Activated naive CD4-positive, alpha-beta T cell treated with anti-CD3 and anti-CD28 coated beads, Interleukin-2, amount 50 U/mL, for 16 hours (primary cell): Measurements from ENCODE around the gene GCLC.
"Not testable (repeated sequence)": the region's sequence is repeated elsewhere in the genome, so short reads cannot be mapped to it uniquely, and the experiment has no call there.

Source experiments
- DNase-seq: peaks from one replicate; pipeline ENCODE4 v3.0.0-alpha.2; 2020

Gene GCLC

DNA sequence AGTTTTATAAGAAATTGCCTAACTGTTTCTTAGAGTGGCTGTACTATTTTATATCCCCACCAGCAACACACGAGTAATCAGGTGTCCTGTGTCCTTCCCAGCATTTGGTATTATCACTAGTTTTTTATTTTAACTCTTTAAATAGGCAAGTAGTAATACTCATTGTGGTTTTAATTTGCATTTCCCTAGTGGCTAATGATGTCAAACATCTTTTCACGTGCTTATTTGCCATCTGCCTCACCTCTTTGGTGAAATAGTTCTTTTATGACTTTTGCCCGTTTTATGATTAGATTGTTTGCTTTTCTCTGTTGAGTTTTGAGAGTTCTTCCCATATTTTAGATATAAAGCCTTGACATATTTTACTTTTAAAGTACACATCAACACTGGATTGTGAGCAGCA lies 57.8 kb downstream of the GCLC start:
- no peak for DNase-seq

DNA sequence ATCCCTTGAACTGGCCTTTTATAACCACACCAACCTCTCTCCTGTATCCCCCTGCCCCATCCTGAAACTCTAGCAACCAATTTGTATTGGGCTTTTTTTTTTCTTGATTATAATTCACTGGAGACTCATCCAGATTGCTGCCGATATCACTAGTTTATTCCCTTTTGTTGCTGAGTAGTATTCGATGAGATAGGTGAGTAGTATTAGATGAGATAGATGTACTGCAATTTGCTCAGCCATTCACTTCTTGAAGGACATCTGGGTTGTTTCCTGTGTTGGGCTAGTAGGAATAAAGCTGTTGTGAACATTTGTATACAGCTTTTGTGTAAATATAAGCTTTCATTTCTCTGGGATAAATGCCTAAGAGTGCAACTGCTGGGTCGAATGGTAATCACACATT lies 58.2 kb downstream of the GCLC start:
- DNase-seq: no peak

DNA sequence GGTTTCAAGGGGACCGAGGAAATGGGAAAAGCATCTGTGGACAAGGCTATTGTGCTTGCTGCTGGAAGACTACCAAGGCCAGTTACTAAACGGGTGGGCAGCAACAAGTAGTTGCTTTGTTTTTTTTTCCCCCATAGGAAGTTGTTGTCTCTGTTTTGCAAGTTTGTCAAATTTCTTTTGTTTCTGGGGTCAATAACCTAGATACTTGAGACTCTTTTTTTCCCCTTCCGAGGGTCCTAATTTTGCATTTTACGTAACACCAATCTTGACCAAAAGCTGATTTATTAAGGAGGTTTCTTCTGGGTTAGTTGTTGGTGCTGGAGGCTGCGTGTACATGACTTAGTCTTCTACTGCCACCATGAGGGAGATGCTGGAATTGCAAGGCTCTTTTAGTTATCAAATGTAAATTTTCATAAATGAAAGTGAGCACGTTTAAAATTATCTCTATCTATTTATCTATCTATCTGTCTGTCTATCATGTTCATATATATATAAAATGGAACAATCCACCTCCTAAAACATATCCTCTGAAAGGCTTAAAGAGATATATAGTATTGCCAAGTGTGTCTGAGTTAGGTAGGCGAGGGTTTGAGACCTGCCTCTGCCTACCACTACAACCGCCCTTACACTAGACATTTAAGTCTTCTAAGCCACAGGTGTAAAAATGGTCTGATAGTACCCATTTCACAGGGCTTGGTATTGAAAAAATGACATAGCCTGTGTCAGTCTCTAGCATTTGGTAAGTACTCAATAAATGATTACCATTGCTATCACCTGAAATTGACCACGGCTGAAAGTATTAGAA lies 60.2 kb downstream of the GCLC start:
- peak; percentile 68 for DNase-seq

DNA sequence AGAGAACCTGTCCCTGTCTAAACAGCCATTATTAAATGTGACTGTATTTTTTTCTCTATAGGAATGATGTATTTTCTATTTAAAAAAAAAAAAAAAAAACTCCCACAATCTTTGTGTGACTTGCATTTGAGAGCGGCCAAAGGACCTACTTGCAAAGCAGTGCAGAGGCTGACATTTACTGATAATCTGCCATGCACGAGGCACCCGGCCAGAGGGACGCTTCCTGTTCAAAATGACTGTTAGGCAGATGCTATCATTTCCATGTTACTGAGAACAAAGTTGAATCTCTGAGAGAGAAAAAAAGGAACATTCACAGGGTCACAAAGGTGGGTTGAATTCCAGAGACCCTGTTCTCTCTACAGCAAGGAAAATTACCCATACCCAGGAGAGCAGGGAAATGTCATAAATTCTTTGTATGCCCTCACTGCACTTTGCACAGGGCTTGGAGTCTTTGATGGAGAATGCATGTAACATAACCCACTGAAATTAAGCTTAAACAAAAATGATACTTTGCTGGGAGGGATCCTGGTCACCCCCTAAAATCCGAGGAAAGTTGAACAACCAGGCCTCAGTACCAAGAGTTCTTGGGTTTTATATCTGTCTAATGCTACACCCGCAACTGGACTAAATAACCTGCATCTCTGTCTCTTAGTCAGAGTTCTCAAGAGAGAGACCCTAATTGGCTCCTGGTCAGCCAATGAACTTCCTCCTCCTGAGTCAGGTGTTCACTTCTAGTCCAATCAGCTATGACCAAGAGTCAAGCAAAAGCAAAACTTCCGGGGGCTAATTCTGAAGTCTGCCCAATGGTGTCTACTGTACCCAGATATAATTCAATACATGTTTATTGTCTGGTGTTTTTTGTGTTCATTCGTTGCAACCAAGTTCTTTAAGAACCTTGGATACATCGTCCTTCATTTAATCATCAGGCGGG lies 61.2 kb downstream of the GCLC start:
- DNase-seq: no peak

DNA sequence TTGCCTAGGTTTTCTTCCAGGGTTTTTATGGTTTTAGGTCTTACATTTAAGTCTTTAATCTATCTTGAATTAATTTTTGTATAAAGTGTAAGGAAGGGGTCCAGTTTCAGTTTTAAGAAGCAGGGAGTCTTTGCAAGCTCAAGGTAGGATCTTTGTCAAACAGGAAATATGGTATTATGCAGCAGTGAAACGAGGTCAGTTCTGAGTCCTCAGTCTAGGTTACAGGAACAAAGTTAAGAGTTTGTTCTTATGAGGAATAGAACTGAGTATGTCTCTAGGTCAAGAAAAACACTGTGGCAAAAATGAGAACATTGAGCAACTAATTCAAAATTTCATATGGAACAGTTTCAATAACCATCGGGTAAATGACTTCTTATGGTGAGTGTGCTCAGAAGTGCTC lies 63.6 kb downstream of the GCLC start:
- DNase-seq: no peak

DNA sequence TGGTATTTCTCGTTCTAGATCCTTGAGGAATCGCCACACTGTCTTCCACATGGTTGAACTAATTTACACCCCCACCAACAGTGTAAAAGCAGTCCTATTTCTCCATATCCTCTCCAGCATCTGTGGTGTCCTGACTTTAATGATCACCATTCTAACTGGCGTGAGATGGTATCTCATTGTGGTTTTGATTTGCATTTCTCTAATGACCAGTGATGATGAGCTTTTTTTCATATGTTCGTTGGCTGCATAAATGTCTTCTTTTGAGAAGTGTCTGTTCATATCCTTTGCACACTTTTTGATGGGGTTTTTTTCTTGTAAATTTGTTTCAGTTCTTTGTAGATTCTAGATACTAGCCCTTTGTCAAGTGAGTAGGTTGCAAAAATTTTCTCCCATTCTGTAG lies 64.1 kb downstream of the GCLC start:
- not testable (repeated sequence) for DNase-seq

DNA sequence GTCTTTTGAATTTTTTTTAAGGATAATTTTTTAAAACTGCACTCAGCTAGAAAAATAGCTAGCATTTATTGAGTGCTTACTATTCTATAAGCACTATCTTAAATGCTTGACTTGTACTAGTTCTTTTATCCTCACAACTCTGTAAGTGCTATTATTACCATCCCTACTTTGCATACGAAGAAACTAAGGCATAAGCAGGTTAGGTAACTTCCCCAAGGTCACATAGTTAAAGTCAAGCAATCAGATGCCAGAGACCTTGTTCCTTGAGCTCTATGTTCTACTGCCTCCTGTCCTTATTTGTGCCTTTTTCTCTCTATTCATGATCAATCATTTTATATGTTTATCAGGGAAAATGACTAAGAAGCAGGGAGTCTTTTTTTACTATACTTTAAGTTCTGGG lies 65.0 kb downstream of the GCLC start:
- no peak for DNase-seq

DNA sequence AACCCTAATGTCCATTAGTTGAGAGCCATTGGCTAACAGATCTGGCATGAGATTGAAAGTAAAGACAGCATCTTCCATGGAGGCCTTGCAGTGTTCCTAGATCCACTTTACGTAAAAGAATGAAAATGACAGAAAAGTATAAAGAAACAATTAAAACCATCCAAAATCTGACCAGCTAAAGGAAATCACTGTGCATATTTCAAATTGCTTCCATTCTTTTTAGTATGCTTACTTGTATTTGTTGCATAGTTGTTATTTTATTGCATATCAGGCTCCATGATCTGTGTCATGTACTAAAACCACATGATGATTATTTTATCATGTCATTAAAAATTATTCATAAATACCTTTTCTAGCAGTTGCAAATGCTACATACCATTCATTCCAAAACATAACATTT lies 67.9 kb downstream of the GCLC start:
- no peak for DNase-seq

DNA sequence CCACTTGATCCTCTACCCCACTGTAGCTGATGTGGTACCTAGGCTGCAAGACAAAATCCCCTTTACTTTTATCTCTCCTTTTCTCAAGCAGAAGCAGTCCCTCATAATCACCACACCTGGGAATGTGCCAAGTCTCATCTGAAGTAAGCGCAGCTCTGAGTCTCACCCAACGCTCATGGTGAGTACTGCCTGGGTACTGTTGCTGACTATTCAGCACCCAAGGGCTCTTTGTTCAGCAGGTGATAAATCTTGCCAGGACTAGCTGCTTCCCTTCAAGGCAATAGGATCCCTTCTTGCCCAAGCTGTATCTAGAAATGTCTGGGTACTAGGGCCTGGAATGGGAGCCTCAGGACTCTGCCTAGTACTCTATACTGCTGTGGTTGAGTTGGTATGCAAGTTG lies 70.9 kb downstream of the GCLC start:
- no peak for DNase-seq

DNA sequence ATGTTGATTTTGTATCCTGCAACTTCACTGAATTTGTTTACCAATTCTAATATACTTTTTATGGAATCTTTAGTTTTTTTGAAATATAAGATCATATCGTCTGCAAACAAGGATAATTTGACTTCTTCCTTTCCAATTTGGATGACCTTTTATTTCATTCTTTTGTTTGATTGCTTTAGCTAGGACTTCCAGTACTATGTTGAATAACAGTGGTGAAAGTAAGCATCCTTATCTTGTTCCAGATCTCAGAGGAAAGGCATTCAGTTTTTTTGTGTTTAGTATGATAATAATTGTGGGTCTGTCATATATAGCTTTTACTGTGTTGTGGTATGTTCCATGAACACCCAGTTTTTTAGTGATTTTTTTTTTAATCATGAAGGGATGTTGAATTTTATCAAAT lies 75.7 kb downstream of the GCLC start:
- DNase-seq: no peak

DNA sequence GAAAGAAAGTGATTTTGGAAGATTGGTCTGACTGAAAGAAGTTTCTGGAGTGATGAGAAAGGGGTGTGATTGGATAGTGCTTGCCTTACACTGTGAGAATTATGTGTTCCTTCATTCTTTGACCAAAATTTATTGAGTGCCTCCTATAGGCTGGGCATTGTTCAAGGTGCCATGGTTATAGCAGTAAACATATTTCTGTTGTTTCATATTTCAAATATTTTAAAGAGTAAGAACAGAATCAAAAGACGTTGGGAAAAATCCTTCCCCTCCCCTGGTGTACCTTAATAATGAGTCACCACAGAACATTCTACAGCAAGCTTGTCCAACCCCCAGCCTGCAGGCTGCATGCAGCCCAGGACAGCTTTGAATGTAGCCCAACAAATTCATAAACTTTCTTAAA lies 78.6 kb downstream of the GCLC start:
- no peak for DNase-seq

DNA sequence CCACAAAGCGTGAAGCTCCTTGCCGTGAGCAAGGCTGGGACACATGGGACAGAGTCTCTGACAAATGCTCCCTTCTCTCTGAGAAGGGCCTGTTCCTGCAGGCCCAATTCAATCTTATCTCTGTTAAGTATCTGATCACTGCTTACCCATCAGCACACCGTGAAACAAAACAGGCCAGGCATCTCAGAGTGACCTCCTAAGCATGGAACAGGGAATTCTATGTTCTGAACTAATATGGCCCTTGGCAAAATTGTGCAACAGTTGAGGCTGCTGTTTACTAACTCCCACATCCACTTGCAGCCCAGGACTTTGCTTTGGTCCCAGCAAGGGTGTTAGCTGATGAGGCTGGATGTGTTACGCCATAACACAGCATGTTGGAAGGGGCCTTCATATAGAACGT lies 79.2 kb downstream of the GCLC start:
- no peak for DNase-seq

DNA sequence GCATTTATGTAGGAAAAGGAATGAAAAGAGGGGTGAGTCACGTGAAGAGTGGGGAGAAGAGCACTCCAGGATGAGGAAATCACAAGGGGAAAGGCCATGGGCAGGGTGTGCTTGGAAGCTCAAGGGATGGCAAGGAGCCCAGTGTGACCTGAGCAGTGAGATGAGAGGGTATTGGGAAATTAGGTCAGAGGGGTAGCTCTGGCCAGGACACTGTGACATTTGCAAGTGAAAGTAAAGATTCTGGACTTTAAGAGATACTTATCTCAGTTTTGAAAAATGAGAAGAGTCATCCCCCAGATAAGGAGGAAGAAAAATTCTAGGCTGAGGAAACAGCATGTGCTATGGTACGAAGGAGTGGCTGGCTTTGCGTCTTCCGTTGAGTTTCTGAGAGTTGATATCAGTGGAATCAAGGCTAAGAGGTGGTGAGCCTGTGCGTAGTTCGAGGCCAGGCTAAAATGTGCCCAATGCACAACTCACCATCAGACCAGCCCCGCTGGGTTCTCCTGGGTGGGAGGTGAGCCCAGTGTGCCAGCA lies 79.9 kb downstream of the GCLC start:
- no peak for DNase-seq

DNA sequence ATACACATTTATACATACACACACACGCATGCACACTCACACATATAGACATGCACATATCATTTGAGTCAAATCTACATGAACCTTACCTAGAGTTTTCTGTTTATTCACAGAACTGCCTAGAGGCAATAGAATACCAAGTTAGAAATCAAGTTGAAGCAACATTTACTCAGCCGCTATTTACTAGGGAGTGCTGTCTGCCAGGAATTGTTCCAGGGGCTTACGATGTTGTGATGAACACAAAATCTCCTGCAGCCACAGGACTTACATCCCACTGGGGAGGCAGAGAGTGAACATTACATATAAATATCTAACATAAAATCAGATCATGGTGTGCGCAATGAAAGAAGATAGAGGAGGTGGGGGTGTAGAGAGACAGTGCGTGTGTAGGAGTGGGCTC lies 80.4 kb downstream of the GCLC start:
- DNase-seq: no peak

DNA sequence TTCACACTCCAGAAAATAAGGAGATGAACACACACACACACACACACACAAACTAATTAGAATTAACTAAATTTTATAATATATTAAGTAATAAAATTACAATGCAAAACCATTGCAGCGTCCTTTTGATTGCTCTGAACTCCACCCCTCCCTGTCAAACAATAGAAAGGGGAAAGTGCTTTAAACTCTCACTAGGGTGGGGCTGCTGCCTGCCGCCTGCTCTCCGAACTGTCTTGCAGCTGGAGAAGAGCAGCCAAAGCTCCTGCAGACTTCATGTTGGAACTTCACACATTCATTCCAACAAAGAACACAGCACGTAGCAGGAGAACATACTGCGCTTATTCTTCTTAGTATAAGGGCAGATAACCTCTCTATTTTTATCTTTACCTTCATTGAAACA lies 83.2 kb downstream of the GCLC start:
- DNase-seq: no peak

DNA sequence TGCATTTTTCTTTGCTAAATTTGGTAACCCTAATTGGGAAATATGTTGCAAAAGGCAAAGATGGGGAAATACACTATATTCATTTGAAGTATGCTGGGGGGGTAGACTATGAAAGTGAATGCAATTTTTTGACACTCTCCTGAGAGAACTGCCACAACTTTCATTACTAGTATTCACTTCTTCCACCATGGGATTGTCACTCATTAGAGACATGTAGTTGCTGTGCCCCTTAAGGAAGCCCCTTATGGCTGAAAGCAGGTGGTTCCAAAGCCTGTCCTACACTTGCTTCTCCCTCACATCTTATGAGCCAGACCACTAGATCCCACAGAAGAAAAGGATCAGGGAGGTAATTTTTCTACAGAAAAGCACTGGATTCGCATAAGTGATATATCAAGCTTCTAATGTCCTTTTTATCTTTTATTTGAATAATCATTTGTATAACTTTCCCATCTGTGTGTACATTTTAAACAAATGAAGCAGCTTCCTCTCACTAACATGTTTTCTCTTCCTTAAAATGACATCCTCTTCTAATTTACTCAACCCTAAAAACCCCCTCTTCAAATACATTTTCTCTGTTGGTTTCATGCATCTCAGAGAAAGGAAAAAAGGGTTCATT lies 83.8 kb downstream of the GCLC start:
- no peak for DNase-seq

DNA sequence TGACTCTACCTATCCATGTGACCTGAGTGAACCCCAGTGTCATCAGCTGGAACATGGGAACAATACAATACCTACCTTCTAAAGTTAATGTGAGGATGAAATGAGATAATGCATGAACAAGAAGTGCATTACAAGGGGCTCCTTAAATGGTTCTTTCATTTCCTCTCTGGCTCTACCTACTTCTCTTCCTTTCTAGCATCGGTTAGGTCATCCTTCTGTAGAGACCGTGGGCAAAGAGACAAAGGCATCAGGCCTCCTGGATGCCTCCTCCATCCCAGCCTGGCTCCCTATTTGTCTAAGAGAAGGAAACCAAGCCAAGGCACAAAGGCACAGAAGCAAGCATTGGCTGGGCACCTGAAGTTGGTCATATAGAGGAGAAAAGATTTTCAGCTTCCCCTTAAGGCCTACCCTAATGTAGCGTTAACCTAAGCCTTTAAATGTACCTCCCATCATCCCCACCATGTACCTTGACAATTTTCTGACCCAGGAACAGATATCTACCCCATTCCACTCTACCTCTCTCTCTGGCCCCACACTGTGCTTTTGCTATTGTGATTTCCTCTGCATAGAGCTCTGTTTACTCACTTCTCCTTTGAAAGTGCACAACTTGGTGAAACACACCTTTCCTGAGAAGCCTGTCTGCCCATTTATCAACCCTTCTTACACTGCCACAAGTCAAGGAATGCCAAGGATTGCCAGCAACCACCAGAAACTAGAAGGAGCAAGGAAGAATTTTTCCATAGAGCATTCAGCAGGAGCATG lies 86.6 kb downstream of the GCLC start:
- DNase-seq: no peak

DNA sequence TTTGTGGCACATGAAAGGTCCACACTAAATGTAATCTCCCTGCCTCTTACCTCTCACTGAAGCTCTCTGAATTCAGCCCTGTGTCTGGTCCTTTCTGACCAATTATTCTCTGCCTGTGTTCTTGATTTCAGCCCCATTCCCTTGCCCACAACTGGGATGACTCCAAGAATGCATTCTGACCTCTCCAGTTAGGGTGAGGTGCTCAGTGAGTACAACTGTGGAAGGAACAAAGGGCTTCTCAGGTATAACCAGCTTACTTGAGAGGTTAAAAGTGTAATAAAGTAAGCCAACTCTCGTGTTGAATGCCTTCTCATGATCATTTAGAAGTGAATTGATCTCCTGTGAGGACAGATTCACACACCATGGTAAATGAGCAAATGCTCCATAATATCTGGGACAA lies 88.1 kb downstream of the GCLC start:
- no peak for DNase-seq

DNA sequence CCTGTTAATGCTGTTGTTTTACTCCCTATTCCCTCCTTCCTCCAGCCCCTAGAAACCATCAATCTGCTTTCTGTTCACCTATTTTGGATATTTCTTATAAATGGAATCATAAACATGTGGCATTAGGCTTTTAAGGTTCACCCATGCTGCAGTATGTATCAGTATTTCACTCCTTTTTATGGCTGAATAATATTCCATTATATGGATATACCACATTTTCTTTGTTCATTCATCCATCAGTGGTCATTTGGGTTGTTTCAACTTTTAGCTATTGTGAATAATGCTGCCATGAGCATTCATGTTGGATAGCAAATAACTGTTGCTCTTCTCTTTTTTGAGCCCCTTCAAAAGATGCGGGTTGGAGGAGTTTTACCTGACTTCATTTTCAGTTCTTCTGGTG lies 89.2 kb downstream of the GCLC start:
- DNase-seq: no peak

DNA sequence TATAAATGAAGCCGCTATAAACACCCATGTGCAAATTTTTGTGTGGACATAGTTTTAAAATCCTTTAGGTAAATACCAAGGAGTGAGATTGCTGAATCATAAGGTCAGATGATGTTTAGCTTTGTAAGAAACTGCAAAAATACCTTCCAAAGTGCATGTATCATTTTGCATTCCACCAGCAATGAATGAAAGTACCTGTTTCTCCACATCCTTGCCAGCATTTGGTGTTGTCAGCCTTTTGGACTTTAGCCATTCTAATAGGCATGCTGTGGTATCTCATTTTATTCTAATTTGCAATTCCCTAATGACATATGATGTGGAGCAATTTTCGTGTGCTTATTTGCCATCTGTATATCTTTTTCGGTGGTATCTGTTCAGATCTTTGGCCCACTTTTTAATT lies 93.7 kb downstream of the GCLC start:
- DNase-seq: no peak

DNA sequence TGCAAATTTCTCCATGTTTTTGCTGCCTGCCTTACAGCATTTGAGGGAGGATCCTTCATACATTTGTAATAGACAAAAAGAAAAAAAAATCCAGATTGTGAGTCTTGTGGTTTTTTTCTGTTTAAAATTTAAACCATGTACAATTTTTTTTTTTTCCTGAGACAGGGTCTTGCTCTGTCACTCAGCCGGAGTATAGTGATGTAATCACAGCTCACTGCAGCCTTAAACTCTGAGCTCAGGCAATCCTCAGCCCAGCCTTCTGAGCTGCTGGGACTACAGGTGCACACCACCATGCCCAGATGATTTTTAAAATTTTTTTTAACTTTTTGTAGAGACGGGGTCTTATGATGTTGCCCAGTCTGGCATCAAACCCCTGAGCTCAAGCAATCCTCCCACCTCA lies 97.0 kb downstream of the GCLC start:
- DNase-seq: no peak
